Stimulated activated CD4-positive, alpha-beta T cell treated with anti-CD3 and anti-CD28 coated beads, Interleukin-15, amount 100 ng/mL, for 24 hours (primary cell): ENCODE measurements around the gene VPS45.
A peak's percentile ranks its signal among the peaks of the same experiment; 100 is the strongest.
"Not testable (repeated sequence)": the region's sequence is repeated elsewhere in the genome, so short reads cannot be mapped to it uniquely, and the experiment has no call there.

Experiments
- DNase-seq: peaks from one replicate; pipeline ENCODE4 v3.0.0-alpha.2; 2020

VPS45 gene

GRCh38 chr1:150162582-150162861 is 94.9 kb downstream of the VPS45 start:
- DNase-seq: no peak

GRCh38 chr1:150162862-150163706 is 95.5 kb downstream of the VPS45 start:
- DNase-seq: peak; percentile 35

- DNase-seq: no peak
Measured at GRCh38 chr1:150164224-150164623, 96.6 kb downstream of the VPS45 start.

GRCh38 chr1:150164779-150165178 is 97.2 kb downstream of the VPS45 start:
- DNase-seq: no peak

- peak; percentile 56 for DNase-seq
Measured at GRCh38 chr1:150165622-150166612, 98.3 kb downstream of the VPS45 start.

- DNase-seq: peak; percentile 67
Measured at GRCh38 chr1:150168960-150169601, 101.5 kb downstream of the VPS45 start.

- DNase-seq: no peak
Measured at GRCh38 chr1:150171801-150172200, 104.2 kb downstream of the VPS45 start.

- no peak for DNase-seq
Measured at GRCh38 chr1:150173141-150173585, 105.6 kb downstream of the VPS45 start.

- DNase-seq: no peak
Measured at GRCh38 chr1:150176593-150176992, 109.0 kb downstream of the VPS45 start.

- DNase-seq: no peak
Measured at GRCh38 chr1:150178548-150178947, 111.0 kb downstream of the VPS45 start.

GRCh38 chr1:150179867-150180266 is 112.3 kb downstream of the VPS45 start:
- no peak for DNase-seq

GRCh38 chr1:150180474-150180873 is 112.9 kb downstream of the VPS45 start:
- DNase-seq: no peak

- DNase-seq: no peak
Measured at GRCh38 chr1:150182247-150182646, 114.7 kb downstream of the VPS45 start.

GRCh38 chr1:150183061-150183460 is 115.5 kb downstream of the VPS45 start:
- no peak for DNase-seq

GRCh38 chr1:150185481-150185880 is 117.9 kb downstream of the VPS45 start:
- DNase-seq: no peak

- DNase-seq: not testable (repeated sequence)
Measured at GRCh38 chr1:150186438-150186788, 118.8 kb downstream of the VPS45 start.

- DNase-seq: peak; percentile 14
Measured at GRCh38 chr1:150186789-150187559, 119.4 kb downstream of the VPS45 start.

GRCh38 chr1:150187560-150187931 is 120.0 kb downstream of the VPS45 start:
- DNase-seq: no peak

- no peak for DNase-seq
Measured at GRCh38 chr1:150192012-150192411, 124.4 kb downstream of the VPS45 start.

- no peak for DNase-seq
Measured at GRCh38 chr1:150194381-150195031, 126.9 kb downstream of the VPS45 start.
